Measurements from ENCODE around the gene MIP. TPM values are rescaled to one million over a fixed set of nuclear protein-coding genes. Genes with fewer than 3 reads are reported as not detected.

Gene MIP
- total and polyA plus RNA-seq, 2 of the 4 experiments (the other 2 are of a cell fraction) = not detected

GRCh38 chr12:56437430-56438176 is 16.9 kb downstream of the MIP start:
- Histone ChIP-seq H2BK15ac (ENCODE audit: low read depth, low read length) (no peak overlapping the region), H2AK5ac (ENCODE audit: low read depth, low read length) (no peak overlapping the region), H4K5ac (ENCODE audit: low read depth, low read length) (no peak overlapping the region), H2BK120ac (ENCODE audit: low read depth, low read length) (no peak overlapping the region), H4K20me1 (ENCODE audit: insufficient read depth, low read length) (no peaks in the 10 kb centered on the region), H3K14ac (replicated peaks; ENCODE audit: low read depth, low read length) (no peak overlapping the region), H3K4me1 (ENCODE audit: control insufficient read depth, insufficient read depth, low read length) (no peaks in the 10 kb centered on the region), H3K23ac (ENCODE audit: low read depth, low read length) (no peak overlapping the region), H3K4me3 (ENCODE audit: insufficient read depth, low read depth, low read length) (no peak overlapping the region), H3K56ac (ENCODE audit: extremely low read depth, insufficient read depth, low read length) (no peak overlapping the region), H2AFZ (replicated peaks; ENCODE audit: low read length, poor library complexity) (no peak overlapping the region), H3K27ac (ENCODE audit: insufficient read depth, low read length) (no peak overlapping the region), H2AK9ac (replicated peaks; ENCODE audit: low read depth, low read length, poor library complexity) (no peak overlapping the region), H2BK20ac (ENCODE audit: low read depth, low read length) (no peak overlapping the region), H4K91ac (ENCODE audit: insufficient read depth, low read depth, low read length) (no peak overlapping the region), H3K9me1 (ENCODE audit: insufficient read depth, low read length) (peaks cover 3% of the 10 kb centered on the region; the same call in 1 of the 2 replicates), H2BK5ac (ENCODE audit: low read depth, low read length, poor library complexity, severe bottlenecking) (no peak overlapping the region), H3K4ac (ENCODE audit: low read depth, low read length) (no peak overlapping the region), H3K27me3 (ENCODE audit: control insufficient read depth, insufficient read depth, low read length) (no peaks in the 10 kb centered on the region), H3K9ac (ENCODE audit: low read depth, low read length) (no peak overlapping the region), H3K36me3 (ENCODE audit: control insufficient read depth, insufficient read depth, low read length) (no peaks in the 10 kb centered on the region; the same call in 1 of the 2 replicates), H3K79me1 (ENCODE audit: low read depth in 1 of 2, low read length in 2 of 2) (peaks cover 27 to 53% of the 10 kb centered on the region in 2 experiments), H3K18ac (ENCODE audit: low read depth, low read length) (no peak overlapping the region), H4K8ac (ENCODE audit: low read depth in 2 of 2, low read length in 2 of 2) (peak overlapping the region; percentile 31 to 47; a peak in 1 of 4 replicates), H3K9me3 (ENCODE audit: control insufficient read depth, insufficient read depth, low read length) (no peaks in the 10 kb centered on the region), H3K4me2 (ENCODE audit: low read depth, low read length) (no peak overlapping the region)
- dilution Hi-C loops (cut with HindIII; ENCODE audit: low sequenced_read_pairs, unreplicated experiment) = no loop called here
- in situ Hi-C loops (cut with MboI; ENCODE audit: low sequenced_read_pairs) = no loop called here
- BruUV-seq (replicated peaks) = no TSS peak
- POLR2A ChIA-PET (ENCODE audit: unreplicated experiment) = no interaction called here
- TF ChIP-seq CTCF (conservative IDR thresholded peaks at IDR 0.05; ENCODE audit: low read depth, low read length) (no peak), SMC3 (IDR thresholded peaks at IDR 0.05; ENCODE audit: low read depth, low read length) (no peak), CEBPB (IDR thresholded peaks at IDR 0.05; ENCODE audit: low read depth, low read length) (no peak), USF2 (IDR thresholded peaks at IDR 0.05; ENCODE audit: low read depth, low read length) (no peak), MAZ (IDR thresholded peaks at IDR 0.05; ENCODE audit: borderline replicate concordance, low read depth, low read length) (no peak), ELK1 (IDR thresholded peaks at IDR 0.05; ENCODE audit: borderline replicate concordance, low read depth, low read length) (no peak), MAFK (IDR thresholded peaks at IDR 0.05; ENCODE audit: low read depth, low read length) (no peak), POLR2A (IDR thresholded peaks at IDR 0.05; ENCODE audit: low read depth, low read length) (no peak), RCOR1 (IDR thresholded peaks at IDR 0.05; ENCODE audit: insufficient replicate concordance, low read length) (no peak), FOS (IDR thresholded peaks at IDR 0.05; ENCODE audit: low read depth, low read length) (no peak), BHLHE40 (IDR thresholded peaks at IDR 0.05; ENCODE audit: low read depth, low read length) (no peak), RAD21 (IDR thresholded peaks at IDR 0.05; ENCODE audit: low read length) (no peak)
- intact Hi-C loops (cut with micrococcal nuclease) = loop anchor here (5.0 kb wide), 1 partner anchor 50 kb away; no protein-coding TSS in a partner anchor
- CTCF ChIA-PET = interaction anchor here (0.7 kb wide), 2 partner anchors 19 to 80 kb away, joined by 4 to 5 read pairs; no protein-coding TSS in a partner anchor
- no peak for DNase-seq
- WGBS, 2 experiments (ENCODE audit: extremely low coverage in 2 of 2, insufficient read length in 1 of 2) = 86% methylated on average over 1 of the region's 11 CpGs; no CpG with 5 or more reads in 1 of the 2 experiments
- no peak for ATAC-seq (ENCODE audit: low read depth)
